Osteoblast (primary cell): ENCODE measurements around the gene PCDHB12. TPM values are rescaled to one million over a fixed set of nuclear protein-coding genes. Genes with fewer than 3 reads are reported as not detected.
A peak's percentile ranks its signal among the peaks of the same experiment; 100 is the strongest.
"Not testable (repeated sequence)": the region's sequence is repeated elsewhere in the genome, so short reads cannot be mapped to it uniquely, and the experiment has no call there.

Source experiments
- DNase-seq: peaks from one replicate; pipeline ENCODE4 v3.0.0; 2011; ENCODE audit warnings: low spot score, mixed read lengths; ENCODE audit not compliant: insufficient read length; ENCODE audit errors: missing footprints
- H2AFZ ChIP-seq: 2 replicates; pipeline ENCODE4 v1.6.0; 2011; ENCODE audit warnings: mild to moderate bottlenecking, low read length
- H3K27ac ChIP-seq: 2 replicates; pipeline ENCODE4 v1.5.1; 2011; ENCODE audit warnings: mild to moderate bottlenecking, low read depth, low read length, moderate library complexity
- H3K27me3 ChIP-seq: 2 replicates; pipeline ENCODE4 v1.6.0; 2012; ENCODE audit warnings: mild to moderate bottlenecking, control low read depth, inconsistent platforms, low read length, moderate library complexity; ENCODE audit not compliant: insufficient read depth
- H3K36me3 ChIP-seq: 2 replicates; pipeline ENCODE4 v1.5.1; 2011; ENCODE audit warnings: mild to moderate bottlenecking, low read length, control low read depth, moderate library complexity; ENCODE audit not compliant: insufficient read depth
- H3K4me1 ChIP-seq: 2 replicates; pipeline ENCODE4 v1.5.1; 2011; ENCODE audit warnings: mild to moderate bottlenecking, low read length, control low read depth, moderate library complexity; ENCODE audit not compliant: insufficient read depth
- H3K4me2 ChIP-seq: 2 replicates; pipeline ENCODE4 v1.6.0; 2011; ENCODE audit warnings: mild to moderate bottlenecking, low read length; ENCODE audit not compliant: insufficient read depth
- H3K4me3 ChIP-seq: fragments of 200-600 bp; sonication (generic); 3 replicates; pipeline ENCODE4 v1.5.1; 2012; ENCODE audit warnings: mild to moderate bottlenecking, low read length, inconsistent platforms; ENCODE audit not compliant: insufficient read depth
- H3K79me2 ChIP-seq: 2 replicates; pipeline ENCODE4 v1.6.0; 2012; ENCODE audit warnings: mild to moderate bottlenecking, low read length, control low read depth, inconsistent platforms; ENCODE audit not compliant: insufficient read depth
- H3K9me3 ChIP-seq: 2 replicates; pipeline ENCODE4 v1.5.1; 2011; ENCODE audit warnings: low read depth, low read length, control low read depth
- H4K20me1 ChIP-seq: 2 replicates; pipeline ENCODE4 v1.6.0; 2012; ENCODE audit warnings: mild to moderate bottlenecking, low read length, control low read depth; ENCODE audit not compliant: insufficient read depth
- CTCF ChIP-seq: IDR thresholded peaks from 2 replicates; pipeline ENCODE4 v1.5.1; 2011; ENCODE audit warnings: mild to moderate bottlenecking, low read depth, low read length, moderate library complexity; ENCODE audit errors: extremely low read depth
- total RNA-seq: library from RNA; depleted of rRNA; stranded (reverse); fragments of >200 nt; gene quantifications from 2 replicates; pipeline ENCODE4 v1.2.3, GENCODE V29; 2012

PCDHB12 gene
- total RNA-seq, result 0.59 and 0.72 TPM in 2 replicates

- Histone ChIP-seq H4K20me1 (no peaks in the 10 kb centered on the region), H3K4me1 (no peaks in the 10 kb centered on the region), H2AFZ (no peak within 1 kb of the TSS), H3K4me2 (no peak within 1 kb of the TSS), H3K79me2 (no peaks in the 10 kb centered on the region), H3K27me3 (no peaks in the 10 kb centered on the region), H3K27ac (no peak within 1 kb of the TSS), H3K36me3 (no peaks in the 10 kb centered on the region), H3K9me3 (no peaks in the 10 kb centered on the region), H3K4me3 (no peak within 1 kb of the TSS)
- DNase-seq, result no peak
- peak; percentile 23 for TF ChIP-seq CTCF
Measured at GRCh38 chr5:141208478-141208877, at the start of gene PCDHB12. TSS of gene PCDHB12 (plus strand) at chr5:141208719. CDS start at chr5:141208908, 189 bp downstream.

GRCh38 chr5:141172381-141173204, 35.9 kb upstream of the PCDHB12 start, which contains the start of gene PCDHB7:
TSS of gene PCDHB7 (plus strand) at chr5:141172644. CDS start at chr5:141172836, 192 bp downstream.
- H3K27ac ChIP-seq, result no peak within 1 kb of the TSS
- peak within 1 kb of the TSS; percentile 39 for H2AFZ ChIP-seq
- no peaks in the 10 kb centered on the region for H3K27me3 ChIP-seq
- H3K36me3 ChIP-seq, result no peaks in the 10 kb centered on the region
- H3K4me2 ChIP-seq, result peak within 1 kb of the TSS; percentile 37
- H3K4me3 ChIP-seq, result peak within 1 kb of the TSS; percentile 11
- TF ChIP-seq CTCF, result peak; percentile 61
- H3K9me3 ChIP-seq, result no peaks in the 10 kb centered on the region
- H3K79me2 ChIP-seq, result no peaks in the 10 kb centered on the region
- peak; percentile 71 for DNase-seq
- H3K4me1 ChIP-seq, result no peaks in the 10 kb centered on the region
- no peaks in the 10 kb centered on the region for H4K20me1 ChIP-seq

- H3K27me3 ChIP-seq, H3K9me3 ChIP-seq, DNase-seq, H3K79me2 ChIP-seq, H3K4me2 ChIP-seq, H3K36me3 ChIP-seq, H3K4me1 ChIP-seq, H3K27ac ChIP-seq, H4K20me1 ChIP-seq, H2AFZ ChIP-seq, H3K4me3 ChIP-seq: not testable (repeated sequence)
Measured at GRCh38 chr5:141174291-141175104, 34.0 kb upstream of the PCDHB12 start.

- no peak for TF ChIP-seq CTCF
- no peaks in the 10 kb centered on the region for H3K36me3 ChIP-seq
- H3K4me3 ChIP-seq, result no peak overlapping the region
- H3K79me2 ChIP-seq, result no peaks in the 10 kb centered on the region
- H3K4me2 ChIP-seq, result no peak overlapping the region
- DNase-seq, result no peak
- no peaks in the 10 kb centered on the region for H3K27me3 ChIP-seq
- no peak overlapping the region for H2AFZ ChIP-seq
- no peaks in the 10 kb centered on the region for H3K4me1 ChIP-seq
- H3K9me3 ChIP-seq, result no peaks in the 10 kb centered on the region
- H4K20me1 ChIP-seq, result no peaks in the 10 kb centered on the region
- H3K27ac ChIP-seq, result no peak overlapping the region
Measured at GRCh38 chr5:141175933-141176332, 32.6 kb upstream of the PCDHB12 start.
